GM12892 (cell line): ENCODE measurements around the gene ASAP3.
A peak's percentile ranks its signal among the peaks of the same experiment; 100 is the strongest.

Source experiments
- DNase-seq: peaks from one replicate; pipeline ENCODE4 v3.0.0; 2011; ENCODE audit not compliant: insufficient read length
- FAIRE-seq: peaks from 2 replicates; lab custom pipeline; 2011; peaks lifted over from hg19 to GRCh38; lab: Jason Lieb, UNC
- POLR2A ChIP-seq: IDR thresholded peaks from 2 replicates; pipeline ENCODE4 v1.6.1; 2011; ENCODE audit warnings: low read depth, low read length, control low read depth
- POLR2AphosphoS5 ChIP-seq: IDR thresholded peaks from 2 replicates; pipeline ENCODE4 v1.6.1; 2011; ENCODE audit warnings: low read depth, low read length, control low read depth
- TAF1 ChIP-seq: IDR thresholded peaks from 2 replicates; pipeline ENCODE4 v1.6.1; 2011; ENCODE audit warnings: low read depth, mild to moderate bottlenecking, control low read depth, low read length, borderline replicate concordance

ASAP3 gene

GRCh38 chr1:23438545-23438944 is 45.4 kb downstream of the ASAP3 start:
- DNase-seq (no peak), FAIRE-seq (no peak)
- TF ChIP-seq POLR2A (no peak), POLR2AphosphoS5 (no peak), TAF1 (no peak)

GRCh38 chr1:23437355-23437664 is 46.7 kb downstream of the ASAP3 start:
- TF ChIP-seq TAF1 (no peak), POLR2A (no peak), POLR2AphosphoS5 (no peak)
- DNase-seq (no peak), FAIRE-seq (no peak)

- no peak for FAIRE-seq
- no peak for DNase-seq
- TF ChIP-seq POLR2A = no peak
- TF ChIP-seq TAF1 = no peak
- TF ChIP-seq POLR2AphosphoS5 = no peak
Measured at GRCh38 chr1:23436520-23437354, 47.2 kb downstream of the ASAP3 start.

GRCh38 chr1:23434260-23434775 is 49.7 kb downstream of the ASAP3 start:
- no peak for FAIRE-seq
- TF ChIP-seq POLR2A (no peak), TAF1 (no peak), POLR2AphosphoS5 (no peak)
- no peak for DNase-seq

- no peak for TF ChIP-seq TAF1
- no peak for TF ChIP-seq POLR2AphosphoS5
- TF ChIP-seq POLR2A = no peak
- DNase-seq = no peak
- FAIRE-seq = no peak
Measured at GRCh38 chr1:23433122-23433521, 50.9 kb downstream of the ASAP3 start.

- no peak for DNase-seq
- no peak for FAIRE-seq
- TF ChIP-seq POLR2A (no peak), POLR2AphosphoS5 (no peak), TAF1 (no peak)
Measured at GRCh38 chr1:23431431-23431830, 52.5 kb downstream of the ASAP3 start.

GRCh38 chr1:23430803-23431202 is 53.2 kb downstream of the ASAP3 start:
- DNase-seq = no peak
- no peak for TF ChIP-seq POLR2A
- TF ChIP-seq POLR2AphosphoS5 = no peak
- no peak for FAIRE-seq

- no peak for DNase-seq
- TF ChIP-seq TAF1 (no peak), POLR2AphosphoS5 (no peak), POLR2A (no peak)
- FAIRE-seq = no peak
Measured at GRCh38 chr1:23428136-23428905, 55.7 kb downstream of the ASAP3 start.

- no peak for DNase-seq
- TF ChIP-seq TAF1 (no peak), POLR2AphosphoS5 (no peak), POLR2A (no peak)
- no peak for FAIRE-seq
Measured at GRCh38 chr1:23427550-23427949, 56.4 kb downstream of the ASAP3 start.

- TF ChIP-seq POLR2A (no peak), TAF1 (no peak)
- DNase-seq (no peak), FAIRE-seq (no peak)
Measured at GRCh38 chr1:23426828-23427227, 57.2 kb downstream of the ASAP3 start.

GRCh38 chr1:23425193-23425494 is 58.8 kb downstream of the ASAP3 start:
- DNase-seq (no peak), FAIRE-seq (no peak)
- TF ChIP-seq POLR2AphosphoS5 (no peak), TAF1 (no peak), POLR2A (no peak)

GRCh38 chr1:23424293-23425192 is 59.4 kb downstream of the ASAP3 start, which contains the start of gene TCEA3:
TSS of gene TCEA3 (minus strand) at chr1:23424748. CDS start at chr1:23424633, 115 bp downstream.
- TF ChIP-seq POLR2A (no peak), TAF1 (no peak)
- no peak for FAIRE-seq
- DNase-seq = peak; percentile 38
